ENCODE results near the gene SIRT7.

DNA sequence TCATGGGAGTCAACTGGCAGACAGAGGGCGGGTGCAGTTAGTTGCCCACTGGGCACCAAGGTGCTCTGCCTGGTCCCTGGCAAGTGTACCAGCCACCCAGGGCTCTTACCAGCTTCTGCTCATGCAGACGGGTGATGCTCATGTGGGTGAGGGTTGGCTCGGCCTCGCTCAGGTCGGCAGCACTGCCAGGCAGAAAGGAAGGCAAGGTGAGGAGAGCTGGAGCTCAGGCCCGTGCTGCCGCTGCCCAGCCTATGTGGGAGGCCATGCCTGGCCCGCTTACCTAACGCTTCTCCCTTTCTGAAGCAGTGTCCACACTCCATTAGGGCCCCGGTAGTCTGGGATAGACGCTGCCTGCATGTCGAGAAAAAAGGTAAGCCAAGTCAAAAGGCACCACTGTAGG is 2.6 kb downstream of the SIRT7 start:
- TF ChIP-seq EZH2 (IDR thresholded peaks at IDR 0.05; ENCODE audit: low read depth): no peak
- TF ChIP-seq, protein P1, sequence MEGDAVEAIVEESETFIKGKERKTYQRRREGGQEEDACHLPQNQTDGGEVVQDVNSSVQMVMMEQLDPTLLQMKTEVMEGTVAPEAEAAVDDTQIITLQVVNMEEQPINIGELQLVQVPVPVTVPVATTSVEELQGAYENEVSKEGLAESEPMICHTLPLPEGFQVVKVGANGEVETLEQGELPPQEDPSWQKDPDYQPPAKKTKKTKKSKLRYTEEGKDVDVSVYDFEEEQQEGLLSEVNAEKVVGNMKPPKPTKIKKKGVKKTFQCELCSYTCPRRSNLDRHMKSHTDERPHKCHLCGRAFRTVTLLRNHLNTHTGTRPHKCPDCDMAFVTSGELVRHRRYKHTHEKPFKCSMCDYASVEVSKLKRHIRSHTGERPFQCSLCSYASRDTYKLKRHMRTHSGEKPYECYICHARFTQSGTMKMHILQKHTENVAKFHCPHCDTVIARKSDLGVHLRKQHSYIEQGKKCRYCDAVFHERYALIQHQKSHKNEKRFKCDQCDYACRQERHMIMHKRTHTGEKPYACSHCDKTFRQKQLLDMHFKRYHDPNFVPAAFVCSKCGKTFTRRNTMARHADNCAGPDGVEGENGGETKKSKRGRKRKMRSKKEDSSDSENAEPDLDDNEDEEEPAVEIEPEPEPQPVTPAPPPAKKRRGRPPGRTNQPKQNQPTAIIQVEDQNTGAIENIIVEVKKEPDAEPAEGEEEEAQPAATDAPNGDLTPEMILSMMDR (conservative IDR thresholded peaks at IDR 0.05): no peak
